Measurements from ENCODE around the gene PHLDB2. TPM values are rescaled to one million over a fixed set of nuclear protein-coding genes. Genes with fewer than 3 reads are reported as not detected.

Gene PHLDB2
- polyA plus RNA-seq, 6 donors from 2014 or later: 2.1 to 6.7 (median 4.5) TPM

DNA sequence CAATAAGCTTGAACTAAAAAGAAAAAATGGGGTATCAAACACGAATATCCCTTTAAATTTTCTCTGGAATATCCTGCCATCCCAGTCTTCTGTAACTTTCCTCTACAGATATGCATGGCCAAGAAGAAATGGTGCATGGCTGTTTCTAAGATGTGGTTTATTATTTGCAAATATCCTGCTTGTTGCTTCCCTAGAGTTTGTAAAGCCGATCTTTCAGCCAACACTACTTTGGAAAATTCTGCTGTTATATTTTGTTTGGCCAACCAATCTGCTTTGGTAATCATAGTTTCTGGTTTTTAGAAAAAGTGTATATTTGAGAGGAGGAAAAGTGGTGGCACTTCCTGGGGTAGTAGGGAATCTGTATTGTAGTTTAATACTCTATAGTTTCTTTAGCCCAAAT is 13.9 kb downstream of the PHLDB2 start:
- DNase-seq (no peak), ATAC-seq (ENCODE audit: low read depth in 2 of 2) (no peak)
- H3K36me3 Mint-ChIP-seq: peaks cover 0 to 4% of the 10 kb centered on the region in 2 donors
- peaks cover 9 to 19% (median 11%) of the 10 kb centered on the region in 3 donors for H3K4me1 Mint-ChIP-seq
- no peak overlapping the region for H3K4me3 Mint-ChIP-seq
- peaks cover 0 to 6% (median 0%) of the 10 kb centered on the region in 7 donors for H3K9me3 Mint-ChIP-seq
- H3K27ac Mint-ChIP-seq: no peak overlapping the region
- no peaks in the 10 kb centered on the region for H3K27me3 Mint-ChIP-seq

DNA sequence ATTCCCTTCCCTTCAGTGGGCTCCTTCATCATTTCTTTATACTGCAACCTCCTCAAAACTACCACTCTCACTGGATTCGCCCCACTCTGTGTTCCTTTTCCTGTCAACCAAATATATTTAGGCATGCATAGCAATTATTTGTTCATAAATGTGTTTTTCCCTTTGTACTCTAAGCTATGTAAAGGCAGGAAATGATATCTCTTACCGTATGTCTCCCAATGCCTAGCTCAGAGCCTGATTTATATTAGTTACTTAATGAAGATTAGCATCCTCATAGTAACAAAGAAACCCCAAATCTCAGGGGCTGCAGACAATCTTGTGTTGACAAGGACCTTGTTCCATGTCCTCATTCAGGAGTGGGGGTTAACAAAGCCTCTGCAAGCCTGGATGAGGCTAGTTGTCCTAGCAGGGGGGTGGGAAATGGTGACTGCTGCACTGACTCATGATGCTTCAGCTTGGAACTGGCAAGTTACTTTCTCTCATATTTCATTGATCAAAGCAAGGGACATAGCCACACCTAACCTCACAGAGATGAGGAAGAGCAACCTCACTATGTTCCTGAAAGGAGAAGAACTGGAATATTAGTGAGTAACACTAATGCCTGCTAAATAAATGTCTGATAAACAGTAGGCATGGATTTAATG is 15.2 kb downstream of the PHLDB2 start:
- DNase-seq (no peak), ATAC-seq (ENCODE audit: low read depth in 2 of 2) (no peak)
- H3K27ac Mint-ChIP-seq: peak overlapping the region in 2 of 6 donors; percentile 12 to 59
- H3K9me3 Mint-ChIP-seq: peaks cover 0 to 6% (median under 1%) of the 10 kb centered on the region in 7 donors
- H3K4me1 Mint-ChIP-seq: peaks cover 7 to 23% (median 10%) of the 10 kb centered on the region in 3 donors
- H3K27me3 Mint-ChIP-seq: no peaks in the 10 kb centered on the region
- no peak overlapping the region for H3K4me3 Mint-ChIP-seq
- peaks cover 0 to 4% of the 10 kb centered on the region in 2 donors for H3K36me3 Mint-ChIP-seq

DNA sequence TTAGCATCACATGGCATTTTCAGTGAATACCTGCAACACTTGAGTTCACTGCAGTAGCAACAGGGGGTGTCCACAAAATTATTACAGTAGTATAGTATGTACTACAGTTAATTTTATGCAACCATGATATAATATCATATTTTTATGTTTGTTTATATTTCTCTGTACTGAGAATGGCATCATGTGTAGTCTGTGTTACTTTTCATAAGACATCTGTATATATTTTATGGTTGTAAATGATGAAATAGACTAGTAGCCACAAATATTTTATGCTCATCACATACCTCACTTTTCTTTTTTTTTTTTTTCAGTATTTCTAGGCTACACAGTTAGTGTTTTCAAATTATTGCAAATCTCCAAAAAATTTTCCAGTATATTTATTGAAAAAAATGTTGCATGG is 22.4 kb downstream of the PHLDB2 start:
- Mint-ChIP-seq H3K27me3 (no peaks in the 10 kb centered on the region), H3K4me1 (peaks cover 5 to 8% (median 7%) of the 10 kb centered on the region in 3 donors), H3K27ac (no peak overlapping the region), H3K9me3 (peaks cover 0 to 13% (median 6%) of the 10 kb centered on the region in 7 donors), H3K36me3 (peaks cover 4 to 11% of the 10 kb centered on the region in 2 donors), H3K4me3 (no peak overlapping the region)
- DNase-seq: no peak
- ATAC-seq (ENCODE audit: low read depth in 2 of 2): no peak

DNA sequence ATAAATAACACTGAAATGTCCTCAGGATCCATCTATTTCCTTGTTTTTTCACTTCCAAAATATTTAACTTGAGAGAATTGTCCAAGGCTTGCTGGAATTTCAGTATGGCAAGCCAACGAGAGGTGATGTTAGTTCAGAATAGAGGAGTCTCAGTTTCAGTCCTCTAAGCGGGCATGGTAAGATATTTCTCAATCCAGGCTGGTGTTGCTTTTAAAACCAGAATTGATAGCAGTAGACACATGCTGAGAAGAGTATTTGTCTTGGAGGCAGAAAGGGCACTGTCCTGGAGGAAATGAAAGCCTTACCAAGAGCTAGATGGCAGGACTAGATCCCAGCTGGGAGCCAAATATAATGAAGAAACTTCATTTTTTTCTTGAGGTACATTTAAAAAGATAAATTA is 23.1 kb downstream of the PHLDB2 start:
- DNase-seq (no peak), ATAC-seq (ENCODE audit: low read depth in 2 of 2) (no peak)
- Mint-ChIP-seq H3K4me3 (no peak overlapping the region), H3K9me3 (peaks cover 0 to 13% (median 4%) of the 10 kb centered on the region in 7 donors), H3K27me3 (no peaks in the 10 kb centered on the region), H3K36me3 (peaks cover 4 to 11% of the 10 kb centered on the region in 2 donors), H3K27ac (no peak overlapping the region), H3K4me1 (peaks cover 5 to 8% (median 7%) of the 10 kb centered on the region in 3 donors)

DNA sequence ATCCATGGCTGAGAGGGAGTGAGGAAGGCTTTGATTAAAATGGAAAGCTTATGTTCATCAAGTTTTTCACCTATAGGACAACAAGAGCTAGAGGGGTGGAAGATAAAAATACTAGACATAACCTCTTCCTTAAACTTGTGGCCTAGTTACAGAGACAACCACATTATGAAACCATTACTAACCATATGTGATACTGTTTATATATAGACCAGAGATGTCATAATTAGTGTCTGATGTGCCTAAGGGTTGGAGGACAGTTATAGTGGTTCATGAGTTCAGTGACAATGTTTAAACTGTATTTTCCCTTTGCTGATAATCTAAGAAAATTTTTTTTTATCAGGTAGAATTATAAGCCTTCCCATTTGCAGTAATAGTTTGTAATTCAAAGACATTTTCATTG is 23.7 kb downstream of the PHLDB2 start:
- Mint-ChIP-seq H3K9me3 (peaks cover 0 to 11% (median 2%) of the 10 kb centered on the region in 7 donors), H3K36me3 (peaks cover 4 to 11% of the 10 kb centered on the region in 2 donors), H3K4me1 (peaks cover 5 to 8% (median 7%) of the 10 kb centered on the region in 3 donors), H3K4me3 (no peak overlapping the region), H3K27ac (no peak overlapping the region), H3K27me3 (no peaks in the 10 kb centered on the region)
- ATAC-seq (ENCODE audit: low read depth in 2 of 2) (no peak), DNase-seq (no peak)

DNA sequence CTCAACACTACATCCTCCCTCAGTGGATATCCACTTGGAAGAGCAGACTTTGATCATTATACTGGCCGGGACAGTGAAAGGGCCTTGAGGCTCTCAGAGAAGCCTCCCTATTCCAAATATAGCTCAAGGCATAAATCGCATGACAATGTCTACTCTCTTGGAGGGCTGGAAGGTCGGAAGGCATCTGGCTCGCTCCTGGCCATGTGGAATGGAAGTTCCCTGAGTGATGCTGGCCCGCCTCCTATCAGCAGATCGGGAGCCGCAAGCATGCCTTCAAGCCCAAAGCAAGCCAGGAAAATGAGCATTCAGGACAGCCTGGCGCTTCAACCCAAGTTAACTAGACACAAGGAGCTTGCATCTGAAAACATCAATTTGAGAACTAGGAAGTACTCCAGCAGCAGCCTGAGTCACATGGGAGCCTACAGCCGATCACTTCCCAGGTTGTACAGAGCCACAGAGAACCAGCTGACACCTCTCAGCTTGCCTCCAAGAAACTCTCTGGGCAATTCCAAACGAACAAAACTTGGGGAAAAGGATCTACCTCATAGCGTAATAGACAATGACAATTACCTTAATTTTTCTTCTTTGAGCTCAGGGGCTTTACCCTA is 25.4 kb downstream of the PHLDB2 start:
- Mint-ChIP-seq H3K9me3 (peaks cover 0 to 11% (median 2%) of the 10 kb centered on the region in 7 donors), H3K27ac (peak overlapping the region in 1 of 6 donors; percentile 32), H3K4me1 (peaks cover 0 to 3% (median 0%) of the 10 kb centered on the region in 3 donors), H3K4me3 (no peak overlapping the region), H3K36me3 (peaks cover 4 to 11% of the 10 kb centered on the region in 2 donors), H3K27me3 (no peaks in the 10 kb centered on the region)
- ATAC-seq (ENCODE audit: low read depth in 2 of 2) (no peak), DNase-seq (no peak)

DNA sequence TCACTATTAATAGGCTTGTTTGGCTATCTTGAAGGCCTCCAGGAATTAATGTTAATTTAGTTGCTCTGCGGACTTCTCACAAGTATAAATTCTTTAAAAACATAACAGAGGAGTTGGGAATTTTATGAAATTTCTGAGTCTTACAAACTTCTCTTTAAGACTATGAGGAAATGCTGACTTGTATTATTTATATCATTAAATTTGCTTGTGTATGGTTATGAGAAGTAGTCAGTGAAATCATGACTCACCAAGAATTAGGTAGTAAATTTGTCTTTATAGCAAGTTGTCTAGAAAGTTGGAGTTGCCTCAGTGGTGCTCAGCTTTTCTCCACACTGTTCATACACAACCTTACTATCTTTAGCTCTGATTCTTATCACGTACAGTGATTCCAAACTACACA is 26.5 kb downstream of the PHLDB2 start:
- Mint-ChIP-seq H3K9me3 (peaks cover 0 to 5% (median 2%) of the 10 kb centered on the region in 7 donors), H3K27me3 (no peaks in the 10 kb centered on the region), H3K36me3 (peaks cover 8 to 11% of the 10 kb centered on the region in 2 donors), H3K4me3 (no peak overlapping the region), H3K4me1 (peaks cover 0 to 3% (median 0%) of the 10 kb centered on the region in 3 donors), H3K27ac (no peak overlapping the region)
- no peak for DNase-seq
- ATAC-seq (ENCODE audit: low read depth in 2 of 2): no peak

DNA sequence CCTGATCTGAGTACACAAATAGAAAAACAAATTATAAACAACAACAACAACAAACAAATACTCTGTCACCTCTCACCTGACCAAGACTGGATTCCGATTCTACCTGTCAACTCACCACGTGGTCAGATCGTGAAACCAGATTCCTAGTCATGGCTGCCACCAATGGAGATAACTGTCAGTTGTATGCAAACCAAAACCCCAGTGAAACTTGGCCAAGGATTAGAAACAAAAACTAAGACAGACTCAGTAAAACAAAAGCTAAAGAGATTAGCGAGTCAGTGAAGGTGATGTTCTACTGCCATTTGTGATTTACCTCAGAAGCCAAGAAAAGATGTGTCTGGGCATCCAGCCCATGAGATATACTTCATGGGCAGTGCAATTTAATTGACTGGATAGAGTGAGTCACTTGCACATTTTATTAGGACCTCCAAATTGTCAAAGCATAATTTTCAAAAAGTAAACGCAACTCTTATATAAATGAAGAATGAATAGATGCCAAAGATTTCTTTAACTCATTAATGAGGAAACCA is 31.1 kb downstream of the PHLDB2 start:
- Mint-ChIP-seq H3K27ac (no peak overlapping the region), H3K36me3 (peaks cover under 1 to 5% of the 10 kb centered on the region in 2 donors), H3K4me3 (no peak overlapping the region), H3K27me3 (no peaks in the 10 kb centered on the region), H3K9me3 (peaks cover 0 to 3% (median 0%) of the 10 kb centered on the region in 7 donors), H3K4me1 (peaks cover 0 to 5% (median 0%) of the 10 kb centered on the region in 3 donors)
- no peak for DNase-seq
- ATAC-seq (ENCODE audit: low read depth in 2 of 2): no peak

DNA sequence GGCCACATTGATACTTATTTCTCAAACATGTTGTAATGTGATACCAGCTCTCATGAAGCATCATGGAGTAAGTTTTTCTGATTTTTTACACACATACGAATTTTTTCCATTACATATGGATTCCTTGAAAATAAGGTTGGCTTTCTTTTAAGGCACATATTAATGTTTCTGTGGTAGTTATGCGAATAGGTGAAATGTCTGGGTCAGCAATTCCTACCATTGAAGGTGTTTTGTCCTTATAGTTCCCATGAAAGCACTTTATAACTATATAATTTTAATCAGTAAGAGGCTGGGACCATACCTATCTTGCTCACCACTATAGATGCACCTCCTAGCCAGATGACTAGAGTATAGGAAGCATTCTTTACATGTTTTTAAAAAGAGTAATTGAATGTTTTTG is 33.0 kb downstream of the PHLDB2 start:
- DNase-seq: no peak
- Mint-ChIP-seq H3K4me3 (no peak overlapping the region), H3K4me1 (peaks cover 0 to 5% (median 0%) of the 10 kb centered on the region in 3 donors), H3K36me3 (peaks cover 0 to 4% of the 10 kb centered on the region in 2 donors), H3K27me3 (no peaks in the 10 kb centered on the region), H3K9me3 (peaks cover 0 to 3% (median 0%) of the 10 kb centered on the region in 7 donors), H3K27ac (no peak overlapping the region)
- no peak for ATAC-seq (ENCODE audit: low read depth in 2 of 2)

DNA sequence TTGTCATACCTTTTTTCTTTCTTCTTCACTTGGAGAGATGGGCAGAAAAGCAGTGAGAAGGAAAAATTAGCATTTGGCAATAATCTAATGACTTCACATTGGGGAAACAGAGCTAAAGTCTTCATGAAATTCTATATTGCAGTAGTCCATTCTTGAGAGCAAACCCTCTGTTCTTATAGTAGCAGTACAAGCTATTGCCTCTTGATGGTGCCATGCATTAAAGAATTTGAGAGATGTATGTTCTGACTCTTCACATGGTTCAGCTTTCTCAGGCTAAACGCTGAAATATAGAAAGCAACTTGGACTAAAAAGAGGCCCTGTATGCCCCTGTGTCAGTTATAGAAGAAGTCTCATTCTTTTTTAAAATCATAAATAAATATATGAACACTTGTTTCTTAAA is 36.0 kb downstream of the PHLDB2 start:
- peaks cover 0 to 7% of the 10 kb centered on the region in 2 donors for H3K36me3 Mint-ChIP-seq
- DNase-seq (no peak), ATAC-seq (ENCODE audit: low read depth in 2 of 2) (no peak)
- no peak overlapping the region for H3K4me3 Mint-ChIP-seq
- H3K4me1 Mint-ChIP-seq: peaks cover 5 to 11% (median 5%) of the 10 kb centered on the region in 3 donors
- H3K27me3 Mint-ChIP-seq: no peaks in the 10 kb centered on the region
- H3K27ac Mint-ChIP-seq: peak overlapping the region in 1 of 6 donors; percentile 81
- peaks cover 0 to 2% (median 0%) of the 10 kb centered on the region in 7 donors for H3K9me3 Mint-ChIP-seq

DNA sequence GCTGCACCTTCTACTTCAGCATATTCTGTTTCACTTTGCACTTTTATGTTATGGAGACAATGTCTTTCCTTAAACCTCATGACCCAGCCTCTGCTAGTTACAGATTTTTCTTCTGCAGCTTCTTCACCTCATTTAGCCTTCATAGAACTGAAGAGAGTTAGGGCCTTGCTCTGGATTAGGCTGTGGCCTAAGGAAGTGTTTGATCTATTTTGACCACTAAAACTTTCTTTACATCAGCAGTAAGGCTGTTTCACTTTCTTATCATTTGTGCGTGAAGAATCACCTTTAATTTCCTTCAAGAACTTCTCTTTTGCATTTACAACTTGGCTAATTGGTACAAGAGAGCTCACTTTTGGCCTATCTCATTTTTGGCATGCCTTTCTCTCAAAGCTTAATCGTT is 40.9 kb downstream of the PHLDB2 start:
- Mint-ChIP-seq H3K27me3 (no peaks in the 10 kb centered on the region), H3K4me1 (peaks cover 11 to 12% (median 11%) of the 10 kb centered on the region in 3 donors), H3K9me3 (peaks cover 0 to 2% (median 0%) of the 10 kb centered on the region in 7 donors), H3K36me3 (peaks cover 0 to 10% of the 10 kb centered on the region in 2 donors), H3K4me3 (no peak overlapping the region), H3K27ac (no peak overlapping the region)
- DNase-seq (no peak), ATAC-seq (ENCODE audit: low read depth in 2 of 2) (no peak)

DNA sequence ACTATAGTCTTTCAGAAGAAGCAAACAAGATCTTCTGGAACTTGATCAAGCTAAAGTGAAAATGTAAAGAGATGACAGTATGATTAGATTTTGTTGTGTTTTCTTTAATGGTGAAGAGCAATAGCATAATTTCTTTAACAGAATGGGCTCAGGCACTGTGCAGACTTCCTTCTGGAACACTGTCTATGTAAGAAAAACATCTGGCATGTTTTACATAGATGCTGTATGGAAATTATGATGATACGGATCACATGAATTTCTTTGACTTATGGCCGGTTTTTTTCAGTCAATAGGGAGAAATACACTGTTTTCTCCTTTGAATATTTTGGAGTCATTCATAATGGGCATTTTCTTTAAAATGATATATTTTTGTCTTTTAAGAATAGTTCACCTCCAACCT is 42.6 kb downstream of the PHLDB2 start:
- no peak for ATAC-seq (ENCODE audit: low read depth in 2 of 2)
- peaks cover 0 to 10% of the 10 kb centered on the region in 2 donors for H3K36me3 Mint-ChIP-seq
- no peak for DNase-seq
- peaks cover 0 to 2% (median 0%) of the 10 kb centered on the region in 7 donors for H3K9me3 Mint-ChIP-seq
- no peaks in the 10 kb centered on the region for H3K27me3 Mint-ChIP-seq
- H3K4me1 Mint-ChIP-seq: peaks cover 13 to 17% (median 16%) of the 10 kb centered on the region in 3 donors
- H3K27ac Mint-ChIP-seq: peak overlapping the region in 1 of 6 donors; percentile 39
- H3K4me3 Mint-ChIP-seq: no peak overlapping the region

DNA sequence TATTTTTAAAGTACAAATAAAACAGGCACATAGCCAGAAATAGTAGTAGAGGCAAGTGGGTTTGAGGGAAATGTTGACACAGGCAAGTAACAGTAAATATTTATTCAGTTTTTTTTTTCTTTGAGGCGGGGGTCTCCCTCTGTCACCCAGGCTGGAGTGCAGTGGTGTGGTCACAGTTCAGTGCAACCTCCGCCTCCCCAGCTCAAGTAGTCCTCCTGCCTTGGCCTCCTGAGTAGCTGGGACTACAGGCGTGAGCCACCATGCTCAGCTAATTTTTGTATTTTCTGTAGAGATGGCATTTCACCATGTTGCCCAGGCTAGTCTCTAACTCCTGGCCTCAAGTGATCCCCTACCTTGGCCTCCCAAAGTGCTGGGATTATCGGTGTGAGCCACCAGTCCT is 43.5 kb downstream of the PHLDB2 start:
- peaks cover 0 to 10% of the 10 kb centered on the region in 2 donors for H3K36me3 Mint-ChIP-seq
- H3K4me1 Mint-ChIP-seq: peaks cover 15 to 17% (median 16%) of the 10 kb centered on the region in 3 donors
- DNase-seq (no peak), ATAC-seq (ENCODE audit: low read depth in 2 of 2) (no peak)
- no peak overlapping the region for H3K27ac Mint-ChIP-seq
- no peaks in the 10 kb centered on the region for H3K27me3 Mint-ChIP-seq
- peaks cover 0 to 2% (median 0%) of the 10 kb centered on the region in 7 donors for H3K9me3 Mint-ChIP-seq
- no peak overlapping the region for H3K4me3 Mint-ChIP-seq

All from naive B cell (primary cell).